ENCODE data around the gene SKOR1.

GRCh38 chr15:67803996-67804843, 21.1 kb upstream of the SKOR1 start:
- TF ChIP-seq CTCF (conservative IDR thresholded peaks at IDR 0.05; ENCODE audit: low read length) (no peak), EZH2phosphoT487 (IDR thresholded peaks at IDR 0.05; ENCODE audit: borderline replicate concordance, low read depth, low read length) (no peak)

Data from OCI-LY7 (cell line).